SK-N-SH treated with all-trans-retinoic acid at 6 μM for 48 hours (cell line): Measurements from ENCODE around the gene TEX29.

Experiments used
- CSDC2 ChIP-seq: fragments of 250-450 bp; sonication (Bioruptor Pico); IDR thresholded peaks from 2 replicates; pipeline ENCODE4 v1.5.0; 2020; ENCODE audit warnings: mild to moderate bottlenecking, moderate library complexity
- CSRNP3 ChIP-seq: fragments of 250-450 bp; sonication (Bioruptor Pico); IDR thresholded peaks from 2 replicates; pipeline ENCODE4 v1.5.1; 2021; ENCODE audit warnings: mild to moderate bottlenecking, moderate library complexity
- OSR1 ChIP-seq: fragments of 250-450 bp; sonication (Bioruptor Pico); IDR thresholded peaks from 2 replicates; pipeline ENCODE4 v1.8.0; 2022; ENCODE audit warnings: moderate library complexity, mild to moderate bottlenecking, inconsistent platforms
- RARB ChIP-seq: fragments of 250-450 bp; sonication (Bioruptor Pico); IDR thresholded peaks from 2 replicates; pipeline ENCODE4 v1.8.0; 2021; ENCODE audit warnings: mild to moderate bottlenecking, moderate library complexity

DNA sequence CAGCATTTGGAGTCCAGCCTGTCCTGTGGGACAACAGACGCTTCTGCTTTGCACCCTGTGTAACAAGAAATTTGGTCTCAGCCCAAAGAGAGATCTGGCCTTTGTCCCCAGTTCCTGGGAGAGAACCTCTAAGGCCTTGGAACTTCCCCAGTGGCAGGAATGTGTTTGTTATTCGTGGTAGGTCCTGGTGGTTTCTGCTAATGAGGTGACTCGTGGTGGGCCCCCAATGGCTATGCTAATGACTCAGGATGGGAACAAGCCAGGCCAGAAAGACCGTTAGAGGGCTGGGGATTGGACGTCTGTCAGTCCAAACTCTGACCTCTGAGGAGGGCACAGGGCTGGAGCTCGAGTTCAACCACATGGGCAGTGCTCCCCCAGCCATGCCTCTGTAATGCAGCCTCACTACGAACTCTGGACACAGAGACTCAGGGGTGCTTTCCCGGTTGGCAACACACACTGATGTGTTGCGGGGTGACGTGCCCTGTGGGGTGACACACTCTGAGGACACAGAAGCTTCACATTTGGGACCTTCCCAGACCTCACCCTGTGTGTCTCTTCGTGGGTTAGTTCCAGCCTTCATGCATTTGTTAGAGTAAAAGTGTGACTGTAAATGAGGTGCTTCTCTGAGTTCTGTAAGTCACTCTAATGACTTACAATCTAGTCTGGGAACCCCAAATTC is 38.9 kb downstream of the TEX29 start:
- TF ChIP-seq RARB (CRISPR knock-in tag) (no peak), OSR1 (CRISPR knock-in tag) (no peak), CSRNP3 (no peak), CSDC2 (no peak)
